BJ (cell line): Measurements from ENCODE around the gene LCMT1. TPM values are rescaled to one million over a fixed set of nuclear protein-coding genes. Genes with fewer than 3 reads are reported as not detected.

ENCODE experiments used
- CTCF ChIA-PET: fragments of 350-600 bp; formaldehyde crosslinking; extraction: SDS; loops from one replicate; lab custom pipeline; 2021; ENCODE audit warnings: antibody characterized with exemption, inconsistent platforms; lab: Yijun Ruan, JAX
- POLR2A ChIA-PET: fragments of 300-600 bp; sonication (Branson Sonifier 250); formaldehyde crosslinking; extraction: SDS; loops from one replicate; lab custom pipeline; 2021; ENCODE audit warnings: antibody characterized with exemption; lab: Charles Lee
- DNase-seq: peaks from one replicate; pipeline ENCODE4 v3.0.0-alpha.2; 2011; ENCODE audit warnings: low read depth
- H3K27me3 ChIP-seq: 2 replicates; pipeline ENCODE4 v1.6.0; 2011; ENCODE audit warnings: low read length; ENCODE audit not compliant: control insufficient read depth, insufficient read depth
- H3K36me3 ChIP-seq: 2 replicates; pipeline ENCODE4 v1.5.1; 2011; ENCODE audit warnings: low read length; ENCODE audit not compliant: control insufficient read depth, insufficient read depth
- H3K4me3 ChIP-seq: 2 replicates; pipeline ENCODE4 v1.5.1; 2011; ENCODE audit warnings: low read depth, mild to moderate bottlenecking, control low read depth, low read length
- CTCF ChIP-seq: IDR thresholded peaks from 2 replicates; pipeline ENCODE4 v1.5.1; 2011; ENCODE audit warnings: low read depth, mild to moderate bottlenecking, control low read depth, inconsistent platforms, low read length, moderate library complexity; ENCODE audit not compliant: insufficient read depth
- polyA plus RNA-seq: library from polyadenylated mRNA; depleted of rRNA; stranded (reverse); fragments of >200 nt; gene quantifications from 2 replicates; pipeline ENCODE4 v1.2.3, GENCODE V29; 2011; rRNA removed
- small RNA-seq: library from RNA; depleted of rRNA; stranded (forward); fragments of <200 nt; gene quantifications from one replicate; pipeline ENCODE3, GENCODE V24; 2012; ENCODE audit warnings: low replicate concordance, low read depth; ENCODE audit not compliant: insufficient read length

Gene LCMT1
- polyA plus RNA-seq, 1 experiment = 32.2 TPM

DNA sequence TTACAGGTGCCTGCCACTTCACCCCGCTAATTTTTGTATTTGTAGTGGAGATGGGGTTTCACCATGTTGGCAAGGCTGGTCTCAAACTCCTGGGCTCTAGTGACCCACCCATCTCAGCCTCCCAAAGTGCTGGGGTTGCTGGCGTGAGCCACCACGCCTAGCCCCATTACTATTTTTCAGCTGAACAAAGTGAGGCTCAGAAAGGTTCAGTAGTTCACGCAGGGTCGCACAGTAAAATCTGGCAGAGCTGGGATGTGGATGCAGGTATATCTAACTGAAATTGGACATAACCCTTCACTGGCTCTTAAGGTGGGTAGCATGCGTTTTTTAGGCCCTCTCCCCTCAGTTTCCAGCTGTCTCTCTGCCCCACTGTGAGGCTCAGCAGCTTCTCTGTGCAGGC is 112.4 kb downstream of the LCMT1 start:
- ChIA-PET POLR2A (no interaction called here), CTCF (interaction anchor here (1.0 to 4.7 kb wide), 4 partner anchors 9 to 99 kb away, joined by 3 to 32 read pairs (median 14); no protein-coding TSS in a partner anchor)

DNA sequence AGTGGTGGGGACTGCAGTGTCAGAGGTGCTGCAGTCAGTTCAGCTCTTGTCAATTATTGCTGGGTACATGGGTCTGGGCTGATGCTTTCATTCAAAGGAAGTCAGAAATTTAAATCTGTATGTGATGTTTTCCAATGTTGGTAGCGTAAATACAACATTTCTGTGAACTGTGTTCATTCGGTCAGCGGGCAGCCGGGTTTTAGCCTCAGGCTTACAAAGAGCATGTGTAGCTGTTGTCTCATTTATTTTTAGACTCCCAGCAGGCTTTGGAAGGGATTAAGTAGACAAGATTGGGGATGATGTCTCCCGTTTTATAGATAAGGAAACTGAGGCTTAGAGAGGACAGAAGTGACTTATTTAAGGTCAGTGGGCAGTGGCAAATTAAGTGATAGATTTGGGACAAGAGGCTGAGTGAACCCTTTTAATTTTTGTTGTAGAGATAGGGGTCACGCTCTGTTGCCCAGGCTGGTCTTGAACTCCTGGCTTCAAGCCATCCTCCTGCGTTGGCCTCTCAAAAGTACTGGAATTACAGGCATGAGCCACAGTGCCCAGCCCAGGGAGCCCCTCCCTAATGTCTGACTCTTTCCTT is 113.3 kb downstream of the LCMT1 start:
- CTCF ChIA-PET = interaction anchor here (0.6 to 4.7 kb wide), 33 partner anchors 8 to 709 kb away, joined by 3 to 32 read pairs (median 4); no protein-coding TSS in a partner anchor
- Histone ChIP-seq H3K4me3 (no peak overlapping the region), H3K36me3 (no peaks in the 10 kb centered on the region), H3K27me3 (no peaks in the 10 kb centered on the region)
- POLR2A ChIA-PET = interaction anchor here (0.6 kb wide), 1 partner anchor 115 kb away, joined by 3 read pairs; no protein-coding TSS in a partner anchor
- no peak for DNase-seq
- no peak for TF ChIP-seq CTCF

More for the DNA sequence above, 112.4 kb downstream of the LCMT1 start:
- no peaks in the 10 kb centered on the region for H3K27me3 ChIP-seq
- no peak for TF ChIP-seq CTCF
- no peaks in the 10 kb centered on the region for H3K36me3 ChIP-seq
- no peak overlapping the region for H3K4me3 ChIP-seq
- DNase-seq = no peak

Small RNAs within 50 kb of the gene (small RNA-seq; reads per million reads assigned to genes)
- not detected for gene RN7SL557P

Other genes with a start within 250 kb of the LCMT1 start
- gene ARHGAP17, start 96.4 kb upstream of the LCMT1 start, polyA plus RNA-seq = 28.2 and 30.2 TPM in 2 replicates
- gene AQP8, start 105.2 kb downstream of the LCMT1 start, polyA plus RNA-seq = not detected in 2 replicates
- gene ZKSCAN2, start 146.1 kb downstream of the LCMT1 start, polyA plus RNA-seq = 1.4 and 1.8 TPM in 2 replicates